Mucosa of descending colon (tissue), 3 donors: ENCODE measurements around the gene SHE. TPM values are rescaled to one million over a fixed set of nuclear protein-coding genes. Genes with fewer than 3 reads are reported as not detected.

Experiments
- ATAC-seq: fragments of 200-7000 bp; cut with Tn5 transposase; one replicate; pipeline ENCODE4 v1.9.1; 2020; ENCODE audit warnings: mild to moderate bottlenecking, moderate library complexity
- DNase-seq, 3 donors: peaks; one replicate each; pipeline ENCODE4 v3.0.0-alpha.2; 2020
- H3K36me3 ChIP-seq: fragments of 200-600 bp; one replicate; pipeline ENCODE4 v1.8.0; 2021; ENCODE audit warnings: low read depth, mild to moderate bottlenecking
- H3K4me1 ChIP-seq: fragments of 200-600 bp; one replicate; pipeline ENCODE4 v1.8.0; 2021; ENCODE audit warnings: low read depth, mild to moderate bottlenecking
- H3K4me3 ChIP-seq: fragments of 200-600 bp; one replicate; pipeline ENCODE4 v1.8.0; 2021; ENCODE audit warnings: mild to moderate bottlenecking
- H3K9me3 ChIP-seq: fragments of 200-600 bp; one replicate; pipeline ENCODE4 v1.8.0; 2021; ENCODE audit warnings: mild to moderate bottlenecking
- intact Hi-C, 2 donors: fragments of 100-400 bp; cut with DNase I in 1 of 2; cut with micrococcal nuclease in 1 of 2; formaldehyde crosslinking; loops; one replicate each; pipeline versions ENCODE4 v1.11.0 to v1.11.1; 2022; cut with DNase I, micrococcal nuclease
- total RNA-seq, 3 donors: library from RNA; stranded (reverse); fragmentation: NEBNext Ultra II Directional in 2 of 3; extraction: Animal tissue kit (Norgen Biotek cat#: 25700) in 2 of 3; gene quantifications; one replicate each; pipeline versions ENCODE4 v1.2.1 to v1.2.4, GENCODE V29; 2021 to 2023
- TF ChIP-seq, protein P1 (sequence below): fragments of 200-600 bp; IDR thresholded peaks from one replicate; pipeline ENCODE4 v1.8.0; 2022; ENCODE audit warnings: antibody characterized with exemption, mild to moderate bottlenecking
- donor health status: DM: no; HTN: no; CAD: no; lungs with moderate emphysema.
- donor health status: DM: no; HTN: no; CAD: no.
- donor health status: DM: no; HTN: yes; CAD: no.

The SHE gene
- total RNA-seq, 3 donors from 2014 or later = 3.6 to 7.7 (median 6.0) TPM

DNA sequence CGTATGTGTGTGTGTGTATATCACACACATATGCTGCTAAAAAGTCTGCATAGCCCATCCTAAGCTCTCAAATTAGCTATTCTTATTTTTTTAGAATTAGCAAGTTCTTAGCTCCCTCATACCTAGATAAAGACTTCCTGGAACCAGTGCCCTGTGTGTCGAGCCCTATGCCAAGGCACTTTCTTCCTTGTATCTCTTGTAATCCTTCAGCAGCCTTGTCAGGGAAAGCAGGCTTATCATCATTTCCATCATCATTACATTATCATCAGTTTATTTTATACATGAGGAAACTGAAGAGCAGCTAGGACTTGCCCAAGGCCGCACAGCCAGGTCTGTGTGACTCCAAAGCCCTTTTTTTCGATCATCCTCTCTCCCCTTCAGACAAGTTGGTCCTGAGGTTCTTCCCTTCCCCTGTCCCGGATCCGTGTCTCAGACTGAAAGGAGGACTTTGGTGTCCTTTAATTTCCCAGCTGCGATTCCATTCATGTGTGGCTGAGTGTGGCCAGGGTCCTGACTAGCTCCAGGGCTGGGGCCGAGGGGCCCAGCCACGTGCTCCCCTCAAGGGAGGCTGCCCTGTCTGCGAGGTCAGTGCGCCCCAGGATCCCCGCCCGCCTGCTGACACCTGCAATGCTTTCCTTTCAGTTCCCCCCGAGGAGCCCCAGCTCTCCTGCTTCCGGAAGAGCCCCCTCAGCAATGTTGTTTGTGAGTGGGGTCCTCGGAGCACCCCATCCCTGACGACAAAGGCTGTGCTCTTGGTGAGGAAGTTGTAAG is 72.2 kb downstream of the SHE start:
- H3K9me3 ChIP-seq = no peaks in the 10 kb centered on the region
- intact Hi-C loops = no loop called here
- no peak for ATAC-seq
- peaks cover 35% of the 10 kb centered on the region for H3K4me1 ChIP-seq
- TF ChIP-seq, protein P1, sequence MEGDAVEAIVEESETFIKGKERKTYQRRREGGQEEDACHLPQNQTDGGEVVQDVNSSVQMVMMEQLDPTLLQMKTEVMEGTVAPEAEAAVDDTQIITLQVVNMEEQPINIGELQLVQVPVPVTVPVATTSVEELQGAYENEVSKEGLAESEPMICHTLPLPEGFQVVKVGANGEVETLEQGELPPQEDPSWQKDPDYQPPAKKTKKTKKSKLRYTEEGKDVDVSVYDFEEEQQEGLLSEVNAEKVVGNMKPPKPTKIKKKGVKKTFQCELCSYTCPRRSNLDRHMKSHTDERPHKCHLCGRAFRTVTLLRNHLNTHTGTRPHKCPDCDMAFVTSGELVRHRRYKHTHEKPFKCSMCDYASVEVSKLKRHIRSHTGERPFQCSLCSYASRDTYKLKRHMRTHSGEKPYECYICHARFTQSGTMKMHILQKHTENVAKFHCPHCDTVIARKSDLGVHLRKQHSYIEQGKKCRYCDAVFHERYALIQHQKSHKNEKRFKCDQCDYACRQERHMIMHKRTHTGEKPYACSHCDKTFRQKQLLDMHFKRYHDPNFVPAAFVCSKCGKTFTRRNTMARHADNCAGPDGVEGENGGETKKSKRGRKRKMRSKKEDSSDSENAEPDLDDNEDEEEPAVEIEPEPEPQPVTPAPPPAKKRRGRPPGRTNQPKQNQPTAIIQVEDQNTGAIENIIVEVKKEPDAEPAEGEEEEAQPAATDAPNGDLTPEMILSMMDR = no peak
- H3K4me3 ChIP-seq = no peak overlapping the region
- DNase-seq = no peak
- H3K36me3 ChIP-seq = no peaks in the 10 kb centered on the region

Other genes starting within 250 kb of the SHE start
- 10 to 100 TPM; 60.8 to 66.3 (median 64.5) TPM for gene HAX1, start 229.8 kb downstream of the SHE start, total RNA-seq
- gene AQP10, start 181.3 kb downstream of the SHE start, total RNA-seq = not detected
- 10 to 100 TPM in 2 of 3 donors, 1 to 10 TPM in 1; 3.8 to 36.1 (median 16.1) TPM for gene ATP8B2, start 176.9 kb downstream of the SHE start, total RNA-seq
- gene IL6R, start 97.1 kb downstream of the SHE start, total RNA-seq = 10 to 100 TPM; 31.8 to 43.9 (median 42.5) TPM
- 1 to 10 TPM in 1 of 3 donors, under 1 TPM in 2; 0.65 to 2.0 (median 0.72) TPM for gene TDRD10, start 193 bp downstream of the SHE start, total RNA-seq
- 10 to 100 TPM; 52.8 to 81.7 (median 81.0) TPM for gene UBE2Q1, start 56.2 kb upstream of the SHE start, total RNA-seq
- gene CHRNB2, start 65.4 kb upstream of the SHE start, total RNA-seq = under 1 TPM; 0.17 to 0.92 (median 0.24) TPM
- gene ADAR, start 105.8 kb upstream of the SHE start, total RNA-seq = 100 to 1,000 TPM; 127 to 149 (median 137) TPM